Subcutaneous adipose tissue (tissue), 4 donors: ENCODE data around the gene TEX2. TPM values are rescaled to one million over a fixed set of nuclear protein-coding genes. Genes with fewer than 3 reads are reported as not detected.

Source experiments
- total RNA-seq, 4 donors: library from RNA; depleted of rRNA; stranded (reverse); fragments of >200 nt; gene quantifications; one replicate each; pipeline ENCODE4 v1.1.0, GENCODE V29; 2016
- TF ChIP-seq, protein P1 (sequence below): fragments of 450-650 bp; IDR thresholded peaks from one replicate; pipeline ENCODE4 v1.5.1; 2016; ENCODE audit warnings: low read depth, mild to moderate bottlenecking, control low read depth, antibody characterized with exemption, moderate library complexity

TEX2 gene
- total RNA-seq, 4 donors from 2014 or later: 75.3 to 119 (median 102) TPM

DNA sequence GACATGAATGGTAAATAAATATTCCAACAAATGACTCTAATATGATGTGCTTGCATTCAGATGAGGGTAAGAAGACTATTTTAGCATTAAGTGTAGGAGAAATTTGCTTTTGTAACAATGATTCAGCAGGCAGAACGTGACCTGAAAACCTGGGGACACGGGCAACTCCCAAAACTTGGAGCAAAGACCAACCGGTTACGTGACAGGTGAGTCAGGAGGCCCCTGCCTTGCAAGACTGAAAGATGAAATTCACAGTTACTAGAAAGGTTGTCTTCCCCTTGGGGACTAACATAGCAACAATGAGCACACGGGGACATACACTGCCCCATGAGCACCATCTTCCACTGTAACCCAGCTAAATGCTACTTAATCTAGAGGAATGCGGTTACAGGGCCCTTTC lies 99.6 kb downstream of the TEX2 start:
- TF ChIP-seq, protein P1, sequence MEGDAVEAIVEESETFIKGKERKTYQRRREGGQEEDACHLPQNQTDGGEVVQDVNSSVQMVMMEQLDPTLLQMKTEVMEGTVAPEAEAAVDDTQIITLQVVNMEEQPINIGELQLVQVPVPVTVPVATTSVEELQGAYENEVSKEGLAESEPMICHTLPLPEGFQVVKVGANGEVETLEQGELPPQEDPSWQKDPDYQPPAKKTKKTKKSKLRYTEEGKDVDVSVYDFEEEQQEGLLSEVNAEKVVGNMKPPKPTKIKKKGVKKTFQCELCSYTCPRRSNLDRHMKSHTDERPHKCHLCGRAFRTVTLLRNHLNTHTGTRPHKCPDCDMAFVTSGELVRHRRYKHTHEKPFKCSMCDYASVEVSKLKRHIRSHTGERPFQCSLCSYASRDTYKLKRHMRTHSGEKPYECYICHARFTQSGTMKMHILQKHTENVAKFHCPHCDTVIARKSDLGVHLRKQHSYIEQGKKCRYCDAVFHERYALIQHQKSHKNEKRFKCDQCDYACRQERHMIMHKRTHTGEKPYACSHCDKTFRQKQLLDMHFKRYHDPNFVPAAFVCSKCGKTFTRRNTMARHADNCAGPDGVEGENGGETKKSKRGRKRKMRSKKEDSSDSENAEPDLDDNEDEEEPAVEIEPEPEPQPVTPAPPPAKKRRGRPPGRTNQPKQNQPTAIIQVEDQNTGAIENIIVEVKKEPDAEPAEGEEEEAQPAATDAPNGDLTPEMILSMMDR: no peak

GRCh38 chr17:64162554-64162953 lies 100.5 kb downstream of the TEX2 start:
- TF ChIP-seq, protein P1: no peak

DNA sequence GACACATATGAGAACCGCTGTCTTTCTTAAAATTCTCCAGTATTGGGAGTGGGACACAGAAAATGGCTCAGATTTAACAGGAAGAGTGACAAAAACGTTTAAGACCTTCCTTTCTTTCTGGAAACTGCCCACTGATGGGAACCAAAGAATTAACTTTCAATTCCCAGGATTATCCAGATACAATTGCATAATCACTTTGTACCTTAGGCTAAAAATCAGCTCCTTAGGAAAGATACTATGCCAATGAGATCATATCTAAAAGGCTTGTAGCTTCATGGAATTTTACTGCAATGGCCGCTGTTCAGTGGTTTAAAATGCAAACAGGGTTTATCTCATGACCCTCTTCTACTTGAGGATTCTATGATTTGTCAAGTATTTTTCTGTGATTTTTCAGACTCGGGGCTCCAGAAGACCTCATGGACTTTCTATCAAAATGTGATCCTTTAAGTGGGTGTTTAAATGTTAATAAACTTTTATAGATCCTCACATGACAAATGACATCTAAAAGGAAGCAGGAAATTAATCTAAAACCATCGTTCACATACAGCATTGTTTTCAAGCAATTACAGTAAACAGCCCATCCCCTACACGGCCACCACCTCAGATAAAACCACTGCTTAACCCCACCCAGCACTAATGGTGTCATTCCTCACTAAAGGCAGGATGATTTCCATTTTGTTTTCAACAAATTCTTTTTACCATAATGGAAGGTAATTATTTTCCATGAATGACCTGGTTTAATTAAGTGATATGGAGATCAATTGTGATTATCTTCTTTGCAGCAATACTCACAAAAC lies 101.5 kb downstream of the TEX2 start:
- TF ChIP-seq, protein P1: no peak

GRCh38 chr17:64160378-64160777 lies 102.7 kb downstream of the TEX2 start:
- TF ChIP-seq, protein P1: no peak

- TF ChIP-seq, protein P1: no peak
These were observed 104.0 kb downstream of the TEX2 start for GRCh38 chr17:64158831-64159590.

DNA sequence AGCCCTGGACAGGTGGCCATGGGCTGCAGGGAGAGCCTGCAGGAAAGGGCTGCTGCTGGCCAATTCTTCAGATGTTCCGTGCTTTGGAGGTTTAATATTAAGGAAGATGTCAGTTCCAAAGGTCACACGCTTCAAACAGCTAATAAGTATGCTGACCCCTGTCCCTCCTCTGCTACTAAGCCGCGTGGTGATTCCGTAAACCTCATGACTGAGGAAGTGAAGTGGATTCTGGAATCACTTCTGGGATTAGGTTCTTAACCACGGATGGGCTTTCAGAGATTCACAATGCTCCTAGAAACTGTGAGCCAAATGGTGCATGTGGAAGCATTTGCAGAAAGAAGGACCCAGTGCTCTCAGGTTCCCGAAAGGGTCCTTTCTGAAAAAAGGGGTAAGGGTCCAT lies 104.7 kb downstream of the TEX2 start:
- TF ChIP-seq, protein P1: no peak

GRCh38 chr17:64157669-64158180 lies 105.3 kb downstream of the TEX2 start:
- TF ChIP-seq, protein P1: no peak
